Measurements from ENCODE around the gene LRRC2. TPM values are rescaled to one million over a fixed set of nuclear protein-coding genes. Genes with fewer than 3 reads are reported as not detected.

Gene LRRC2
- total and polyA plus RNA-seq, 9 of the 15 experiments (the other 6 are each of a cell fraction or from before 2014, with no cell fraction given): 0.01 to 0.04 (median 0.03) TPM; not detected in 5

DNA sequence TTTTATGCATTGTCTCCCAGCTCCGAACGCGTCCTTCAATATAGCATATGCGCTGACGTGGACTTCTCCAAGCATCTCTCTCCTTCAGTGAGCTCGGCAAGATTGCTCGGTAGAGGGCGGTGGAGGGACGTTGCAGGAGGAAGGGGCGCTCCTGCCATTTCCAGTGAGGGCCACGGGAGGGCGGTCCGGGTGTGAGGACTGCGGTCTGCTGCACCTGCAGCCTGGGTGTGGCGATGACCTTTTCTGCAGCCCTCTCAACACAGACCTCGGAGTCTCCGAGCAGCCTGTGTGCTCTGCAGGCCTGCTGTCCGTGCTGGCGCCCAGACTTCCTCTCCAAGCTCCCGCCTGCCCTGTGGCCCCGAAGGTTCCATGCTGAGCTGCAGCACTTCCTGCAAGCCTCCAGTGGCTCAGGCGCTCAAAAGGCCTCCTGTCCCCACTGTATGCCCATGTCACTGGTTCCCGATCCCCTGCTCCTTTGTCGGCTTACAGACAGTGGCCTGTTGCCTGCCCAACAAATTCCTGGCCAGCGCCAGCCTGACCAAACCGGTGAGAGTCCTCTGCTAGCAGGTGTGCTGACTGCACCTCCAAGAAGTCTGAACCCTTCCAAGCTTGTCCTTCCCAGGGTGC, 77.3 kb downstream of the LRRC2 start (continued):
- TF ChIP-seq HIVEP1 (CRISPR knock-in tag; IDR thresholded peaks at IDR 0.05) (no peak), ZBTB17 (CRISPR knock-in tag; IDR thresholded peaks at IDR 0.05) (peak; percentile 85), GABPB1 (CRISPR knock-in tag; IDR thresholded peaks at IDR 0.05) (peak; percentile 78), CXXC5 (CRISPR knock-in tag; IDR thresholded peaks at IDR 0.05) (peak; percentile 66), SAP30 (IDR thresholded peaks at IDR 0.05; ENCODE audit: borderline replicate concordance, insufficient read depth, low read depth, low read length, poor library complexity, severe bottlenecking) (no peak), KAT2B (IDR thresholded peaks at IDR 0.05; ENCODE audit: low read depth, low read length) (peak; percentile 18), GATAD2B (IDR thresholded peaks at IDR 0.05; ENCODE audit: borderline replicate concordance) (0 out of 2 replicates have a peak, but pooled peaks have one; percentile 74), ZC3H4 (CRISPR knock-in tag; IDR thresholded peaks at IDR 0.05; ENCODE audit: borderline replicate concordance) (no peak), RBFOX2 (IDR thresholded peaks at IDR 0.05; ENCODE audit: low read depth, low read length) (peak; percentile 44; the same call in 1 of the 2 replicates), FOXA3 (CRISPR knock-in tag; conservative IDR thresholded peaks at IDR 0.05 in 1 of 2, IDR thresholded peaks at IDR 0.05 in 1 of 2) (peak in 1 of 2 experiments; percentile 82; a peak in 2 of 4 replicates), OTX1 (CRISPR knock-in tag; IDR thresholded peaks at IDR 0.05) (no peak; the same call in 1 of the 2 replicates), SMC3 (conservative IDR thresholded peaks at IDR 0.05; ENCODE audit: insufficient read depth, low read depth, low read length) (peak; percentile 100), ZNF668 (CRISPR knock-in tag; IDR thresholded peaks at IDR 0.05) (no peak), ZEB2 (IDR thresholded peaks at IDR 0.05) (peak; percentile 68), MCM2 (IDR thresholded peaks at IDR 0.05; ENCODE audit: low read depth) (no peak), MTF1 (CRISPR knock-in tag; IDR thresholded peaks at IDR 0.05; ENCODE audit: borderline replicate concordance) (no peak), CTBP1 (IDR thresholded peaks at IDR 0.05; ENCODE audit: borderline replicate concordance) (peak; percentile 99), TEAD1 (CRISPR knock-in tag; IDR thresholded peaks at IDR 0.05) (peak; percentile 21 to 92; a peak in 2 of 4 replicates)
- TF ChIP-seq, protein P1, sequence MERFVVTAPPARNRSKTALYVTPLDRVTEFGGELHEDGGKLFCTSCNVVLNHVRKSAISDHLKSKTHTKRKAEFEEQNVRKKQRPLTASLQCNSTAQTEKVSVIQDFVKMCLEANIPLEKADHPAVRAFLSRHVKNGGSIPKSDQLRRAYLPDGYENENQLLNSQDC (CRISPR knock-in tag; IDR thresholded peaks at IDR 0.05): no peak
- TF ChIP-seq, protein P2, sequence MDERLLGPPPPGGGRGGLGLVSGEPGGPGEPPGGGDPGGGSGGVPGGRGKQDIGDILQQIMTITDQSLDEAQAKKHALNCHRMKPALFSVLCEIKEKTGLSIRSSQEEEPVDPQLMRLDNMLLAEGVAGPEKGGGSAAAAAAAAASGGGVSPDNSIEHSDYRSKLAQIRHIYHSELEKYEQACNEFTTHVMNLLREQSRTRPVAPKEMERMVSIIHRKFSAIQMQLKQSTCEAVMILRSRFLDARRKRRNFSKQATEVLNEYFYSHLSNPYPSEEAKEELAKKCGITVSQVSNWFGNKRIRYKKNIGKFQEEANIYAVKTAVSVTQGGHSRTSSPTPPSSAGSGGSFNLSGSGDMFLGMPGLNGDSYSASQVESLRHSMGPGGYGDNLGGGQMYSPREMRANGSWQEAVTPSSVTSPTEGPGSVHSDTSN (CRISPR knock-in tag; IDR thresholded peaks at IDR 0.05; ENCODE audit: low read depth): no peak
- TF ChIP-seq, protein P2 (tag; conservative IDR thresholded peaks at IDR 0.05; ENCODE audit: low read depth): no peak
- TF ChIP-seq, protein P3, sequence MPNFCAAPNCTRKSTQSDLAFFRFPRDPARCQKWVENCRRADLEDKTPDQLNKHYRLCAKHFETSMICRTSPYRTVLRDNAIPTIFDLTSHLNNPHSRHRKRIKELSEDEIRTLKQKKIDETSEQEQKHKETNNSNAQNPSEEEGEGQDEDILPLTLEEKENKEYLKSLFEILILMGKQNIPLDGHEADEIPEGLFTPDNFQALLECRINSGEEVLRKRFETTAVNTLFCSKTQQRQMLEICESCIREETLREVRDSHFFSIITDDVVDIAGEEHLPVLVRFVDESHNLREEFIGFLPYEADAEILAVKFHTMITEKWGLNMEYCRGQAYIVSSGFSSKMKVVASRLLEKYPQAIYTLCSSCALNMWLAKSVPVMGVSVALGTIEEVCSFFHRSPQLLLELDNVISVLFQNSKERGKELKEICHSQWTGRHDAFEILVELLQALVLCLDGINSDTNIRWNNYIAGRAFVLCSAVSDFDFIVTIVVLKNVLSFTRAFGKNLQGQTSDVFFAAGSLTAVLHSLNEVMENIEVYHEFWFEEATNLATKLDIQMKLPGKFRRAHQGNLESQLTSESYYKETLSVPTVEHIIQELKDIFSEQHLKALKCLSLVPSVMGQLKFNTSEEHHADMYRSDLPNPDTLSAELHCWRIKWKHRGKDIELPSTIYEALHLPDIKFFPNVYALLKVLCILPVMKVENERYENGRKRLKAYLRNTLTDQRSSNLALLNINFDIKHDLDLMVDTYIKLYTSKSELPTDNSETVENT (CRISPR knock-in tag; IDR thresholded peaks at IDR 0.05): 0 out of 2 replicates have a peak, but pooled peaks have one; percentile 19
- TF ChIP-seq, protein P4, sequence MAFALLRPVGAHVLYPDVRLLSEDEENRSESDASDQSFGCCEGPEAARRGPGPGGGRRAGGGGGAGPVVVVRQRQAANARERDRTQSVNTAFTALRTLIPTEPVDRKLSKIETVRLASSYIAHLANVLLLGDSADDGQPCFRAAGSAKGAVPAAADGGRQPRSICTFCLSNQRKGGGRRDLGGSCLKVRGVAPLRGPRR (CRISPR knock-in tag; IDR thresholded peaks at IDR 0.05): no peak
